ENCODE results near the gene TENM3.

TENM3 gene

GRCh38 chr4:182354867-182355266 is 111.7 kb downstream of the TENM3 start:
- Mint-ChIP-seq H3K9me3 (peaks cover 14% of the 10 kb centered on the region), H3K4me1 (no peaks in the 10 kb centered on the region)

GRCh38 chr4:182367153-182367552 is 124.0 kb downstream of the TENM3 start:
- H3K9me3 Mint-ChIP-seq, result no peaks in the 10 kb centered on the region
- TF ChIP-seq CTCF (IDR thresholded peaks at IDR 0.05; ENCODE audit: unreplicated experiment in 3 of 3), result no peak
- peaks cover 12% of the 10 kb centered on the region for H3K4me1 Mint-ChIP-seq
- no peaks in the 10 kb centered on the region for H3K27me3 Mint-ChIP-seq (ENCODE audit: low read depth)
- H3K4me3 Mint-ChIP-seq, result no peak overlapping the region
- peaks cover 17% of the 10 kb centered on the region for H3K36me3 Mint-ChIP-seq (ENCODE audit: low read depth)
- no peak overlapping the region for H3K27ac Mint-ChIP-seq

More at GRCh38 chr4:182354867-182355266, 111.7 kb downstream of the TENM3 start:
- Mint-ChIP-seq H3K4me3 (no peak overlapping the region), H3K27me3 (ENCODE audit: low read depth) (no peaks in the 10 kb centered on the region), H3K36me3 (ENCODE audit: low read depth) (peaks cover 19% of the 10 kb centered on the region), H3K27ac (no peak overlapping the region)
- TF ChIP-seq CTCF (IDR thresholded peaks at IDR 0.05; ENCODE audit: unreplicated experiment in 3 of 3), result no peak

- TF ChIP-seq CTCF (IDR thresholded peaks at IDR 0.05; ENCODE audit: unreplicated experiment in 3 of 3), result no peak
- Mint-ChIP-seq H3K27me3 (ENCODE audit: low read depth) (no peaks in the 10 kb centered on the region), H3K36me3 (ENCODE audit: low read depth) (peaks cover 18% of the 10 kb centered on the region), H3K4me3 (no peak overlapping the region), H3K27ac (no peak overlapping the region), H3K9me3 (no peaks in the 10 kb centered on the region), H3K4me1 (peaks cover 12% of the 10 kb centered on the region)
Observed at GRCh38 chr4:182369211-182369610, 126.0 kb downstream of the TENM3 start.

GRCh38 chr4:182370491-182370890 is 127.3 kb downstream of the TENM3 start:
- Mint-ChIP-seq H3K4me1 (peaks cover 12% of the 10 kb centered on the region), H3K27me3 (ENCODE audit: low read depth) (no peaks in the 10 kb centered on the region), H3K4me3 (no peak overlapping the region), H3K27ac (no peak overlapping the region), H3K36me3 (ENCODE audit: low read depth) (peaks cover 20% of the 10 kb centered on the region), H3K9me3 (no peaks in the 10 kb centered on the region)
- TF ChIP-seq CTCF (IDR thresholded peaks at IDR 0.05; ENCODE audit: unreplicated experiment in 3 of 3), result no peak

GRCh38 chr4:182380771-182381181 is 137.6 kb downstream of the TENM3 start:
- Mint-ChIP-seq H3K27me3 (ENCODE audit: low read depth) (no peaks in the 10 kb centered on the region), H3K27ac (peak overlapping the region; percentile 29 to 75 (median 70)), H3K36me3 (ENCODE audit: low read depth) (peaks cover 25% of the 10 kb centered on the region), H3K4me1 (peaks cover 50% of the 10 kb centered on the region), H3K9me3 (no peaks in the 10 kb centered on the region), H3K4me3 (peak overlapping the region in 1 of 3 experiments; percentile 48)
- no peak for TF ChIP-seq CTCF (IDR thresholded peaks at IDR 0.05; ENCODE audit: unreplicated experiment in 3 of 3)

GRCh38 chr4:182382941-182383340 is 139.7 kb downstream of the TENM3 start:
- Mint-ChIP-seq H3K4me1 (peaks cover 46% of the 10 kb centered on the region), H3K27ac (peak overlapping the region in 2 of 3 experiments; percentile 13 to 18), H3K27me3 (ENCODE audit: low read depth) (no peaks in the 10 kb centered on the region), H3K9me3 (no peaks in the 10 kb centered on the region), H3K4me3 (no peak overlapping the region), H3K36me3 (ENCODE audit: low read depth) (peaks cover 39% of the 10 kb centered on the region)
- no peak for TF ChIP-seq CTCF (IDR thresholded peaks at IDR 0.05; ENCODE audit: unreplicated experiment in 3 of 3)

Data from nephron (organoid).